ENCODE results near the gene MEG3.

Gene MEG3

GRCh38 chr14:100894416-100894815 lies 68.5 kb downstream of the MEG3 start:
- DNase-seq (ENCODE audit: insufficient read length, low spot score) (no peak), FAIRE-seq (no peak)

GRCh38 chr14:100895411-100895810 lies 69.5 kb downstream of the MEG3 start:
- FAIRE-seq: no peak
- no peak for TF ChIP-seq CTCF (IDR thresholded peaks at IDR 0.05; ENCODE audit: insufficient read depth, missing control alignments)

More at GRCh38 chr14:100894416-100894815, 68.5 kb downstream of the MEG3 start:
- TF ChIP-seq CTCF (IDR thresholded peaks at IDR 0.05; ENCODE audit: insufficient read depth, missing control alignments): no peak

GRCh38 chr14:100896369-100897060 lies 70.6 kb downstream of the MEG3 start:
- FAIRE-seq: no peak
- DNase-seq (ENCODE audit: insufficient read length, low spot score): no peak
- no peak for TF ChIP-seq CTCF (IDR thresholded peaks at IDR 0.05; ENCODE audit: insufficient read depth, missing control alignments)

More at GRCh38 chr14:100895411-100895810, 69.5 kb downstream of the MEG3 start:
- no peak for DNase-seq (ENCODE audit: insufficient read length, low spot score)

- FAIRE-seq (no peak), DNase-seq (ENCODE audit: insufficient read length, low spot score) (no peak)
- no peak for TF ChIP-seq CTCF (IDR thresholded peaks at IDR 0.05; ENCODE audit: insufficient read depth, missing control alignments)
These were observed 72.5 kb downstream of the MEG3 start for GRCh38 chr14:100898465-100898864.

- no peak for DNase-seq (ENCODE audit: insufficient read length, low spot score)
- no peak for FAIRE-seq
- no peak for TF ChIP-seq CTCF (IDR thresholded peaks at IDR 0.05; ENCODE audit: insufficient read depth, missing control alignments)
These were observed 73.3 kb downstream of the MEG3 start for GRCh38 chr14:100898935-100899883.

GRCh38 chr14:100899884-100900771 lies 74.2 kb downstream of the MEG3 start:
- FAIRE-seq (no peak), DNase-seq (ENCODE audit: insufficient read length, low spot score) (no peak)
- TF ChIP-seq CTCF (IDR thresholded peaks at IDR 0.05; ENCODE audit: insufficient read depth, missing control alignments): no peak

All from D721Med (cell line).